VCaP (cell line): Measurements from ENCODE around the gene DIAPH2.

Source experiments
- H3K27ac ChIP-seq: fragments of 450-650 bp; 2 replicates; pipeline ENCODE4 v1.5.1; 2017
- CTCF ChIP-seq: fragments of 450-650 bp; conservative IDR thresholded peaks from 2 replicates; pipeline ENCODE4 v1.5.1; 2017; ENCODE audit warnings: mild to moderate bottlenecking, moderate library complexity

Gene DIAPH2

DNA sequence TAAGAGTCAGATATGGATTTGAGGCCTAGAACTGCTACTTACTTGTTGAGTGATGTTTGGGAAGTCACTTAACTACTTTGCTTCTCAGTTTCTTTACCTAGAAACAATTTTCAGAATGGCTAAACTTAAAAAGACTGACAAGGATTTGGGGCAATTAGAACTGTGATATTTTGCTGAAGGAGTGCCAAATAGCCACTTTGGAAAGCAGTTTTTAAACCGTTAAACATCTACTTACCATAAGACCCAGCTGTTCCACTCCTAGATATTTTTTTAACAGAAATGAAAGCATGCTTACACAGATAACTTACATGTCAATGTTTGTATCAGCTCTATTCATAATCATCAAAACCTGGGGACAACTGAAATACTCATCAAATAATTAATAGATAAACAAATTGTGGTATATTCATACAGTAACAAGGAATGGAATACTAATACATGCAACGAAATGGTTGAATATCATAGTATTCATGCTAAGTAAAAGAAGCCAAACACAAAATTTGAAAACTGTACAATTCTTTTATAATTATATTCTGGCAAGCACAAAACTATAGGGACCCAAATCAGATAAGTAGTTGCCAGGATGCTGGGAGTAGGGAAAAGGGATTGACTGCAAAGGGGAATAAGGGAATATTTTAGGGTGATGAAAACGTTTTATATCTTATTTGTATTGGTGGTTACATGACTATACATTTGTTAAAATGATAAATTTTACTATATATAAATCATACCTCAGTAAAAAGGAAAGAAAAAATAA is 223.1 kb downstream of the DIAPH2 start:
- H3K27ac ChIP-seq = no peak overlapping the region
- TF ChIP-seq CTCF = no peak

DNA sequence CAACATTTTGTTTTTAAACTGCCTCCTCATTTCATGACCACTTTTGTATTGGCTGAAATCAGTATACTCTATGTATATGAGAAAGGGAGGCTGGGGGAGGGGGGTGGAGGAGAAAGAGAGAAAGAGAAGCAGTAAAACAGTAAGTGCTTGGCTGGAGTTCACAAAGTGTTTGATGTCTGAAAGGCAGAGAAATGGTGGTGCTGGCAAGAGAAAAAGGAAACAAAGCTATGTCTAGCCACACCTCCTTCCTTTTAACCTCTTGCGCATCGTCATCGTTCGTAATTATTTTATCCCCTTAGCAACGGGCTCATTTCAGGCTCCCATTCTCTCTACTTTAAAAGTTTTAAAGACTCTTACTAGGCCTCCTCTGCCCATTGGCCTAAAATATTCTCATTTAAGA is 224.6 kb downstream of the DIAPH2 start:
- no peak overlapping the region for H3K27ac ChIP-seq
- TF ChIP-seq CTCF = no peak

DNA sequence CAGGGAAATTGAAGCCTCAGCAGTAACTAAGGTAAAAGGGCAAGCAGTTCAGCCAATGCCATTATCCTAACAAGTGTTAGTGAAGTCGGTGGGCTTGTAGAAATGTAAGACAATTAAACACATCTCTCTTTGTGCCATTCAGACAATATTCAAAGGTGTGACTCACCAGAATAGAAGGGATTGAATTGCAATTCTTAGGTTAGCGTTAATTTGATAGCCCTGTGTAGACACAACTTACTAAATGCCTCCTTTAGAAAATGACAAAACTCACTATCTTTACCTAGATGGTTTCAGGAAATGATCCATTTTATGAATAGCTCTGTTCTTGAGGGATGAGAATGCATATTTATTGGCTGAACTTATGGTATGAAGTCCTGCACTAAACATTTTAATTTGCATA is 234.2 kb downstream of the DIAPH2 start:
- H3K27ac ChIP-seq = no peak overlapping the region
- no peak for TF ChIP-seq CTCF

DNA sequence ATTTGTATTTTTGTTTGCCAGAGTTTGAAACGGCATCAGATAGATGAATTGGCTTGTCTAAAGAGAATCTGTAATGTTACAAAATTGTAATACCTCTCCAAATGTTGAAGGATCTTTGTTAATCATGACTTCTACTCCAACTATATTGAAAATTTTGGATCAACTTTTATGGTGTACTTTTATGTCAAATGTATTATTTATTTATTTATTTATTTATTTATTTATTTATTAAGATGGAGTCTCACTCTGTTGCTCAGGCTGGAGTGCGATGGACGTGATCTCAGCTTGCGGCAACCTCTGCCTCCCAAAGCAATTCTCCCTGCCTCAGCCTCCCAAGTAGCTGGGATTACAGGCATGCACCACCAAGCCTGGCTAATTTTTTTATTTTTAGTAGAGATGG is 235.0 kb downstream of the DIAPH2 start:
- H3K27ac ChIP-seq = no peak overlapping the region
- no peak for TF ChIP-seq CTCF

GRCh38 chrX:96924581-96924980 is 239.9 kb downstream of the DIAPH2 start:
- no peak for TF ChIP-seq CTCF
- H3K27ac ChIP-seq = no peak overlapping the region

DNA sequence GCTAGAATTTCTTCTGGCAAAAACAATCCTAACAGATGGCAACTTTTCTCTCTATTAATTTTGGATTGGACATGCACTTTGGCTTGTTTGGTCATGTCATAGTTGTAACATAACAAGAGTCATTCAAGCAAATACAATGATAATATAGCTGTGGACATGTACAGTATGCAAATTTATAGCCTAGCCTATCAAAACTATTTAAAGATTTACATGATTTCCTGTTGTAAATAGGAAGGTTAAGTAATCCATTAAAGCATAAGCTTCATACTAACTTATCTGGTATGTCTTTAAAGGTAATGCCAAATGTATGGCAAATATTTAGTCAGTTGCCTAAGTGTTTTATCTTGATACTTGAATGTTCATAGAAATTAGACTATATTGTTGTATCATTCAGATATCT is 244.4 kb downstream of the DIAPH2 start:
- no peak overlapping the region for H3K27ac ChIP-seq
- TF ChIP-seq CTCF = no peak

DNA sequence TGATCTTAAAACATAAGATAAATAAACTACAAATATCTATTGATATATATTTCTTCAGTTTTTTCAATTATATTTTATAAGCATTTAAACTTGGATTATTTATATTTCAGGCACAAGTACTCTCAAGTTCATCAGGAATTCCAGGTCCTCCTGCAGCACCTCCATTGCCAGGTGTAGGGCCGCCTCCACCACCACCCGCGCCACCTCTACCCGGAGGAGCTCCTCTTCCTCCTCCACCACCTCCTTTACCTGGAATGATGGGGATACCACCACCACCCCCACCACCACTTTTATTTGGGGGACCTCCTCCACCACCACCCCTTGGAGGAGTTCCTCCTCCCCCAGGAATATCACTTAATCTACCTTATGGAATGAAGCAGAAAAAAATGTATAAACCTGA is 273.1 kb downstream of the DIAPH2 start:
- no peak for TF ChIP-seq CTCF
- H3K27ac ChIP-seq = no peak overlapping the region
